ENCODE measurements around the gene UNC13A. TPM values are rescaled to one million over a fixed set of nuclear protein-coding genes. Genes with fewer than 3 reads are reported as not detected.
A peak's percentile ranks its signal among the peaks of the same experiment; 100 is the strongest.

The UNC13A gene
- total and polyA plus RNA-seq, 2 of the 8 experiments (the other 6 are each of a cell fraction or from before 2014, with no cell fraction given) = 13.1 to 47.6 TPM

DNA sequence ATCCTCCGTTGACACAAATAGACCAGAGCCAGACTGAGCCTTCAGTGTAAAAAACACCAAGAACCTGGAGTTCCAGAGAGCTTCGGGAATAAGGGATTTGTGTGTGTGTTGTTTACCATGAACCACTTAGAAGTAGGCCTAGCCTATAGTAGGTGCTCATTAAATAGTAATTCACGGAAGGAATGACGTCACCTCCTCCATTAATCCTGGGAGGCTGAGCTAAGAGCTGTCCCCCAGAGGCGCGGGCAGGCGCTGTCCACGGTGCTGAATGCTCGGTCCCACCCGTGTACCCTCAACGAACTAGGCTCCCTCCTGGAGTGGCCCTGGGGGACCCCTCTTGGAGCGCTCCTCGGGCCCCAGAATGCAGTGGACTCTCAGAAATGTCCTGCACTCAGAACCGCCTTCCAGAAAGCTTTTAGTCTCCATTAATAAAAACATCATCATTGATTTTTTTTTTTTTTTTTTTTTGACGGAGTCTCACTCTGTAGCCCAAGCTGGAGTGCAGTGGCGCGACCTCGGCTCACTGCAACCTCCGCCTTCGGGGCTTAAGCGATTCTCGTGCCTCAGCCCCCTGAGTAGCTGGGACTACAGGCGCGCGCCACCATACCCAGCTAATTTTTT lies 6.5 kb downstream of the UNC13A start:
- no peak overlapping the region for H2BK120ac ChIP-seq (replicated peaks; ENCODE audit: low read depth, low read length)
- H2BK15ac ChIP-seq (ENCODE audit: low read length) = no peak overlapping the region
- no peak overlapping the region for H4K5ac ChIP-seq (ENCODE audit: insufficient read length, low read depth, low read length)
- no peaks in the 10 kb centered on the region for H3K36me3 ChIP-seq (ENCODE audit: control insufficient read depth in 2 of 4, insufficient read depth in 4 of 4, low read length in 3 of 4)
- H3K23me2 ChIP-seq (ENCODE audit: low read depth, low read length) = peaks cover 8% of the 10 kb centered on the region; the same call in 1 of the 2 replicates
- peaks cover 14 to 65% of the 10 kb centered on the region in 2 experiments for H3K79me2 ChIP-seq (ENCODE audit: control insufficient read depth in 1 of 2, insufficient read depth in 2 of 2, low read length in 2 of 2)
- FAIRE-seq (no peak), DNase-seq (ENCODE audit: low read depth in 1 of 2, low spot score in 2 of 2) (peak in 1 of 2 experiments; percentile 90)
- peaks cover 2 to 17% (median 10%) of the 10 kb centered on the region in 4 experiments for H3K4me1 ChIP-seq (replicated peaks in 1 of 4; ENCODE audit: control insufficient read depth in 3 of 4, insufficient read depth in 4 of 4, low read length in 3 of 4)
- no peak overlapping the region for H2AFZ ChIP-seq (ENCODE audit: low read length)
- peaks cover 10 to 23% of the 10 kb centered on the region in 2 experiments for H4K20me1 ChIP-seq (replicated peaks in 1 of 2; ENCODE audit: control insufficient read depth in 1 of 2, insufficient read depth in 2 of 2, low read length in 2 of 2)
- no peak overlapping the region for H2AK5ac ChIP-seq (ENCODE audit: low read depth, low read length)
- H3K4me3 ChIP-seq (ENCODE audit: extremely low read depth in 1 of 4, insufficient read depth in 2 of 4, low read depth in 3 of 4, low read length in 4 of 4) = no peak overlapping the region
- no peak overlapping the region for H3K23ac ChIP-seq (ENCODE audit: insufficient read length)
- H4K91ac ChIP-seq (replicated peaks; ENCODE audit: insufficient read length, low read length) = no peak overlapping the region
- no peak overlapping the region for H4K8ac ChIP-seq (ENCODE audit: extremely low read depth, insufficient read depth, low read length)
- H3K14ac ChIP-seq (ENCODE audit: insufficient read length) = no peak overlapping the region
- H3K27me3 ChIP-seq (replicated peaks in 1 of 4; ENCODE audit: control insufficient read depth in 3 of 4, extremely low read depth in 1 of 4, insufficient read depth in 3 of 4, low read length in 3 of 4) = no peaks in the 10 kb centered on the region
- H3K18ac ChIP-seq (ENCODE audit: extremely low read depth, low read length) = no peak overlapping the region
- no peak overlapping the region for H2BK20ac ChIP-seq (ENCODE audit: low read length)
- peaks cover 21% of the 10 kb centered on the region for H3K79me1 ChIP-seq (ENCODE audit: low read depth, low read length)
- 73% methylated on average over 24 of the region's 25 CpGs; no CpG with 5 or more reads in 1 of the 2 experiments for WGBS, 2 experiments (ENCODE audit: extremely low coverage in 1 of 2, insufficient coverage in 1 of 2, insufficient read length in 1 of 2, insufficient replicate concordance in 2 of 2, low coverage in 1 of 2, low lambda C conversion rate in 2 of 2, missing lambda C conversion rate in 1 of 2)
- no peaks in the 10 kb centered on the region for H3K9me3 ChIP-seq (ENCODE audit: insufficient read depth in 2 of 2, low read depth in 1 of 2, low read length in 1 of 2)
- no peak overlapping the region for H3K4ac ChIP-seq (replicated peaks; ENCODE audit: insufficient read length, low read depth, low read length)
- POLR2A ChIA-PET (ENCODE audit: partially characterized antibody) = interaction anchor here (1.1 to 1.2 kb wide), 2 partner anchors 9 to 10 kb away, joined by 3 to 4 read pairs; no protein-coding TSS in a partner anchor
- no peak overlapping the region for H3K27ac ChIP-seq (ENCODE audit: low read depth, low read length)
- no peak overlapping the region for H3K9ac ChIP-seq (replicated peaks in 1 of 4; ENCODE audit: extremely low read depth in 1 of 4, low read depth in 3 of 4, low read length in 3 of 4)
- H2BK12ac ChIP-seq (ENCODE audit: low read depth, low read length) = no peak overlapping the region
- no peak overlapping the region for H3K4me2 ChIP-seq (ENCODE audit: insufficient read depth in 1 of 2, low read depth in 2 of 2, low read length in 2 of 2)
- CTCF ChIA-PET (ENCODE audit: partially characterized antibody) = interaction anchor here (0.5 to 3.6 kb wide), 4 partner anchors 22 to 290 kb away, joined by 3 to 14 read pairs (median 4); no protein-coding TSS in a partner anchor
- no peak overlapping the region for H3K56ac ChIP-seq (replicated peaks; ENCODE audit: insufficient read length, low read depth, low read length)
- H2BK5ac ChIP-seq (ENCODE audit: low read depth, low read length) = no peak overlapping the region
- no peak for TF ChIP-seq YY1 (IDR thresholded peaks at IDR 0.05; ENCODE audit: low read depth, low read length)
- no peak for TF ChIP-seq SAP30 (IDR thresholded peaks at IDR 0.05; ENCODE audit: insufficient read depth, insufficient replicate concordance, low read length)
- TF ChIP-seq KDM4A (IDR thresholded peaks at IDR 0.05; ENCODE audit: low read depth, low read length, severe bottlenecking) = no peak
- TF ChIP-seq RBBP5 (IDR thresholded peaks at IDR 0.05; ENCODE audit: borderline replicate concordance, low read depth, low read length) = no peak
- TF ChIP-seq TAF1 (IDR thresholded peaks at IDR 0.05; ENCODE audit: low read depth, low read length) = no peak
- no peak for TF ChIP-seq NANOG (IDR thresholded peaks at IDR 0.05; ENCODE audit: insufficient read depth, low read depth, low read length, poor library complexity, severe bottlenecking)
- TF ChIP-seq, protein P1, sequence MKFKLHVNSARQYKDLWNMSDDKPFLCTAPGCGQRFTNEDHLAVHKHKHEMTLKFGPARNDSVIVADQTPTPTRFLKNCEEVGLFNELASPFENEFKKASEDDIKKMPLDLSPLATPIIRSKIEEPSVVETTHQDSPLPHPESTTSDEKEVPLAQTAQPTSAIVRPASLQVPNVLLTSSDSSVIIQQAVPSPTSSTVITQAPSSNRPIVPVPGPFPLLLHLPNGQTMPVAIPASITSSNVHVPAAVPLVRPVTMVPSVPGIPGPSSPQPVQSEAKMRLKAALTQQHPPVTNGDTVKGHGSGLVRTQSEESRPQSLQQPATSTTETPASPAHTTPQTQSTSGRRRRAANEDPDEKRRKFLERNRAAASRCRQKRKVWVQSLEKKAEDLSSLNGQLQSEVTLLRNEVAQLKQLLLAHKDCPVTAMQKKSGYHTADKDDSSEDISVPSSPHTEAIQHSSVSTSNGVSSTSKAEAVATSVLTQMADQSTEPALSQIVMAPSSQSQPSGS (IDR thresholded peaks at IDR 0.05; ENCODE audit: low read length) = peak; percentile 97
- TF ChIP-seq EP300 (IDR thresholded peaks at IDR 0.05; ENCODE audit: borderline replicate concordance in 1 of 2, low read depth in 2 of 2, low read length in 2 of 2) = no peak
- TF ChIP-seq TEAD4 (IDR thresholded peaks at IDR 0.05; ENCODE audit: low read depth, low read length) = 0 out of 2 replicates have a peak, but pooled peaks have one; percentile 10
- TF ChIP-seq TBP (IDR thresholded peaks at IDR 0.05; ENCODE audit: low read depth, low read length) = no peak
